Epidermal melanocyte (primary cell): Measurements from ENCODE around the gene TFDP2.
"Not testable (repeated sequence)": the region's sequence is repeated elsewhere in the genome, so short reads cannot be mapped to it uniquely, and the experiment has no call there.

ENCODE experiments used
- DNase-seq: peaks from one replicate; pipeline ENCODE4 v3.0.0; 2011; ENCODE audit warnings: low spot score; ENCODE audit not compliant: insufficient read length

The TFDP2 gene

DNA sequence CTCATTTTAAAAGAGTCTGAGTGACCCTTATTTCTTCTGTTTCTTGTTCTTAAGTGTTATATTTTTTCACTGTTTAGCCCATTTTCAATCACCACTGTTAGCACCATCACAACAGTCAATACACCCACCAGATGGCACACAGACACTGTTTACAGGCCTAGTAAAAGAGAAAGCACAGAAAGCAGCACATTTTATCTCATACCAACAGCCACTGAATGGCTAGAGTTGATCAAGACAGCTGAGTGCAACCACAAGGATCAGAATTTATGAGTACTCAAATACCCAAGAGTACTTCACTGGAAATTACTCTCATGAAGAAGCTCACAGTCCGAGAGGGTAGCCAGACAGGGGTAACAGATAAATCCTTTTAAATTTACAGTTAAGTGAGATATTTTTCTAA lies 127.0 kb downstream of the TFDP2 start:
- no peak for DNase-seq

GRCh38 chr3:142021127-142021526 lies 128.2 kb downstream of the TFDP2 start:
- DNase-seq, result no peak

- DNase-seq, result no peak
These were observed 129.5 kb downstream of the TFDP2 start for GRCh38 chr3:142019794-142020320.

GRCh38 chr3:142013993-142014392 lies 135.4 kb downstream of the TFDP2 start:
- DNase-seq, result no peak

GRCh38 chr3:142013326-142013980 lies 135.9 kb downstream of the TFDP2 start:
- no peak for DNase-seq

DNA sequence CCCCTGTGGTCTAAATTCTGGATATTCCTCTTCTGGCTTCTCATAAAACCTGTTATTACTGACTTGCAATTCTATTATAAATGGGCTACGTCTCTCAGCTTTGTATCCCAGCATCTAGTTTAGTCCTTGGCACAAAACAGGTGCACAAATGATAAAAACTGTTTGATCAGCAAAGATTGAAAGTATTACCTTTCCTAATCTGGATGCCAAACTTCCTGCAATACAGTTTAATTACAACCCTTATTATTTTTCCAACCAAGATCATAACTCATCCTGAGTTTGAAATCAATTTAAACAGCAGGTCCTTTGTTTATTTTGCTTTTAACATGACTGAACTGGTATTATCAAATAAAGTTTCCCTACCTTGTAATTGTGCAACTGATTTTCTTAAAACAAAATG lies 140.3 kb downstream of the TFDP2 start:
- no peak for DNase-seq

DNA sequence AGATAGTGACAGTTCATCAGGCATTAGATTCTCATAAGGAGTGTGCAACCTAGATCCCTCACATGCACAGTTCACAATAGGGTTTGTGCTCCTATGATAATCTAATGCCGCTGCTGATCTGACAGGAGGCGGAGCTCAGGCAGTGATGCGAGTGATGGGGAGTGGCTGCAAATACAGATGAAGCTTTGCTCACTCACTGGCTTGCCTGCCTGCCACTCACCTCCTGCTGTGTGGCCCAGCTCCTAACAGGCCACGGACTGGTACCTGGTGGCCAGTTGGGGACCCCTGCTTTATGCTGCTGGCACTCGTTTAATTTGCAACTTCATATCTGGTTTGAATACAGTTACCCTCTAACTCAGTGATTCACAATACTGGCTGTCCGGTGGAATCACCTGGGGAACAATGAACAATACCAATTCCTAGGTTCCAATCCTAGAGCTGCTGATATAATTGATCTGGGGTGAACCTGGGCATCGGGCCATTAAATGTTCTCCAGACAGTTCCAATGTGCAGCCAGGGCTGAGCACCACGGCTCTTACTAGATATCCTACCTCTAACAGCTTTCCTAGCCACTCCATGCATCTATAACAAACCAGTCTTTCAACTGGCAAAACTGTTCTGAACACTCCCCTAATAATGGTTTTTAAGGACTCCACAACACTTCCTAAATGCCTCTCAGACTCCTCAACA lies 141.5 kb downstream of the TFDP2 start:
- DNase-seq, result no peak

GRCh38 chr3:142004957-142005356 lies 144.4 kb downstream of the TFDP2 start:
- DNase-seq, result not testable (repeated sequence)

GRCh38 chr3:142004025-142004424 lies 145.3 kb downstream of the TFDP2 start:
- DNase-seq, result no peak

- no peak for DNase-seq
These were observed 146.1 kb downstream of the TFDP2 start for GRCh38 chr3:142003291-142003690.

GRCh38 chr3:142000325-142000870 lies 148.9 kb downstream of the TFDP2 start:
- no peak for DNase-seq

DNA sequence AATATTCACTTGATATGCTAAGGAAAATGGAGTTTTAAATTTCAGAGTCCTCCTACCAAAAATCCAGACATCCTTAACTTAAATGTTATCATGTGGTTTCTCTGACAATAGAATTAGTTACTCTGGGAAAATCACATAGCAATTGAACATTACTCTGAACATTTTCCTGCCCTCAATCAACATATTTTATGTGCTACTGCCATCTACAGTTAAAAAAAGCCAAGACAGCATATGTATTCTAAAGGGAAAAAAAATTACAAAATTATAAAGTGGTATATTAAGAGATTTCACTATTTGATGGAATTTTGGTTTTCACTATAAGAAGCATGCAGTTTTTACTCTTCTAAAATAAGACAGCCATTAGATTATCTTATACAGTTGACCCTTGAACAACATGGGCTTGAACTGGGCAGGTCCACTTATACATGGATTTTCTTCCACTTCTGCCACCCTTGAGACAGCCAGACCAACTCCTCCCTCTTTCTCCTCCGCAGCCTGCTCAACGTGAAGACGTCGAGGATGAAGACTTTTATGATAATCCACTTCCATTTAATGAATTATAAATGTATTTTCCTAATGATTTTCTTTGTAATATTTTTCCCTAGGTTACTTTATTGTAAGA lies 150.6 kb downstream of the TFDP2 start:
- no peak for DNase-seq

DNA sequence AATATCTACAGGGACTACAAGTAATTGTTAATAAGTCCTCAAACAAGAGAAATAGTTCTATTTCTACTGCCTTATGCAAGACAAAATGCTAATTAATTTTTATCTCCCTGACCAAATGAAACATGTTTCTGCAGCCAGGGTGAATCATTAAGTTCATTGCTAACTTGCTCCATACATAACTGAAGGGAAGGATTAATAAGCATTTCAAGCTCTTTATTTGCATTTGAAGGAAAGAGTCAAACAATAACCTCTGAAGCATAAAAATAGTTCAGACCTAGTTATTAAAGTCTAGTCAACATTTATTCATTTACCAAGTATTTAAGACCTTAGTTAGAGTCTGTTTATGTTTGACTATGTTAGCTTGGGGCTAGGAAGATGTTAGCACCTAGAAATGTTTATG lies 152.9 kb downstream of the TFDP2 start:
- DNase-seq, result no peak

DNA sequence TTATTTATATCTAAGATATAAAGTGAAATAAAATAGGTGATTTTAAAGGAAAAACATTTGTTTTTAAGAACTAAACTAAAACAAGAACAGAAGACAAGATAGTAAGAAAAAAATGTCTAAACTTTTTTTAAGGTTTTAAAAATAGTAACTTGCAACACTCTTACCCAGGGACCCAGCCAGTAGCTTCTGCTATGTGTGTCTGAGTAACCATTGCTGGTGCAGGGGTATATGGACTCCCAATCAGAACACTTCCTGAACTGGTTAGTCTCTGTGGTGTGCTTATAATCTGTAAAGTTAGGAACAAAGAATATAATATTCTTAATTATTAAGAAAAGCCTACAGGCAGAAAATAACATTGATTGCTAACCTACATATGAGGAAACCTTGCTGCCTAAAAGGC lies 154.5 kb downstream of the TFDP2 start:
- no peak for DNase-seq

DNA sequence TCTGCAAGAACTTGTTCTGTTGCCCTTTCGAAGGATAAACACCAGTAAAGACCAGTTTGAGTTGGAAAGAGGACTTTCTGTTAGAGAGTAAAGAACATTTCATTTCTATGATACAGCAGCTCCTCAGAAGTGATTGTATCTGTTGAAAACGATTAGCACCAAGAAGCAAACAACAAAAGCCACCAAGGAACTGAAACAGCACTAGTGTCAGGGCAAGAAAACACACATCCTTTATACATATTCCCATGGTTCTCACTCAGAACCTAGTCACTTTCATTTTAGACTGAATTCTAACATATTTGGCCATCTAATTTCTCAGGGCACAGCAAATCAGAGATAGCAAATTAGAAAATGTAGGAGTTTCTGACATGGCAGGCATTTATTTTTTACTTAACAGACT lies 156.8 kb downstream of the TFDP2 start:
- DNase-seq, result no peak

DNA sequence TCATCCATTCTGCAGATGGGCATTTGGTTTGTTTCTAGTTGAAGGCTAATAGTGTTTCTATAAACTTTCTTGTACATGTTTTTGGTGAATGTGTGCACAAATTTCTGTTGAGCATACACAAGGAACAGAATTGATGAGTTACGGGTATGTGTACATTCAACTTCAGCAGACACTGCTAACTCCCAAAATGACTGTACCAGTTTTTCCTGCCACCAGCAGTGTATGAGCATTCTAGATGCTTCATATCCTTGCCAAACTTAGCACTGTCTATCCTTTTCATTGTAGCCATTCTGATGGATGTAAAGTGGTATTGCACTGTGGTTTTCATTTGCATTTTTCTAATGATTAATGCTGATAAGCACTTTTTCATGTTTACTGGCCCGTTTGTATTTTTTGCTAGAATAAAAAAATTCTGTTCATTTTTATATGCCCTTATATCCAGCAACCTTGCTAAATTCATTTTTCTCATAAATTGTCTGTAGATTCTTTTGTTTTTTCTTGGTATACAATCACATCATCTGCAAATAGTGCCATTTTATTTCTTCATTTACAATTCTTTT lies 162.7 kb downstream of the TFDP2 start:
- DNase-seq, result no peak

GRCh38 chr3:141981084-141981483 lies 168.3 kb downstream of the TFDP2 start:
- no peak for DNase-seq

GRCh38 chr3:141979050-141979671 lies 170.2 kb downstream of the TFDP2 start:
- no peak for DNase-seq

DNA sequence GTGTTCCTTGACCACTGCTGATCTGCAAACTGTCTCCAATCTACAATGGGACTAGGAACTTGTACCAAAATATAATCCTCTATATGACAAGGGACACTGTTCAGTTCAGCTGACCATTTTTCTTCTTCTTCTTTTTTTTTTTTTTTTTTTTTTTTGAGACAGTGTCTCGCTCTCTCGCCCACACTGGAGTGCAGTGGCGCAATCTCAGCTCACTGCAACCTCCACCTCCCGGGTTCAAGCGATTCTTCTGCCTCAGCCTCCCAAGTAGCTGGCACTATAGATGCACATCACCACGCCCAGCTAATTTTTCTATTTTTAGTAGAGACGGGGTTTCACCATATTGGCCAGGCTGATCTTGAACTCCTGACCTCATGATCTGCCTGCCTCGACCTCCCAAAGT lies 174.6 kb downstream of the TFDP2 start:
- not testable (repeated sequence) for DNase-seq

DNA sequence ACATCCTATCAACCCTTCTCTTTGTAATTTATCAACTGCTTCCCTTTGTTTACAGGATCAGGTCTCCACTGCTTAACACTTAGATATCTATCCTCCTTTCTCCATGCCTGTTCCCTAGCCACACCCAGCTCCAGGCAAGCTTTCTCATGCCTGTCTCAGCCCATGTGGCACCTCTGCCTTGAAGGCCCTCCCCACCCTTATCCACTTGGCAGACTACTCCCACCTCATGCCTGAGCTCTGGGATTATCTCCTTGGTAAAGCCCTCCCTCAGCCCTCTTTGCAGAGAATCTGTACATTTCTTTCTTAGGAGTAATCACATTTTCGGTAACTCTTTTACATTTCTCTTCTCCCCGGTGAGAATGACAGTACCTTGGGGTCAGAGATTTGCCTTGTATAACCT lies 176.9 kb downstream of the TFDP2 start:
- DNase-seq, result no peak

DNA sequence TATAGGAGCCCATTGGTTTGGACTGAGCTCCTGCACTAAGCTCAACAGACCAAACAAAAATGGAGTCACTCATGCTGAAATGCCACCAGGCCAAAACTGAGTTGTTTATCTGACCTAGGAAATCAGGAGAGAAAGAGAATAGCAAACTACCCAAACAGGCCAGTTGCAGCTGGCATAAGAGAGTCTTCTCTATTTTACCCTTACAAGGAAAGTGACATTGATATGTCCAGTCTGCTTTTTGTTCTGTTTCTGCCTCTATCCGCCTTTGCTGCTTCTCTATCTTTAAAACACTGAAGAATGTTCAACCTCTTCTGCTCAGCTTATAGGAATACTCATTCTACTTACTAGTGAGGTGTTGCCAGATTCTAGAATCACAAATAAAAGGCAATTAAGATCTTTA lies 177.8 kb downstream of the TFDP2 start:
- DNase-seq, result no peak

GRCh38 chr3:141969711-141970110 lies 179.6 kb downstream of the TFDP2 start:
- DNase-seq, result no peak
